Measurements from ENCODE around the gene SORCS2. TPM values are rescaled to one million over a fixed set of nuclear protein-coding genes. Genes with fewer than 3 reads are reported as not detected.

SORCS2 gene
- total RNA-seq, 1 donor from 2014 or later: 5.2 TPM

DNA sequence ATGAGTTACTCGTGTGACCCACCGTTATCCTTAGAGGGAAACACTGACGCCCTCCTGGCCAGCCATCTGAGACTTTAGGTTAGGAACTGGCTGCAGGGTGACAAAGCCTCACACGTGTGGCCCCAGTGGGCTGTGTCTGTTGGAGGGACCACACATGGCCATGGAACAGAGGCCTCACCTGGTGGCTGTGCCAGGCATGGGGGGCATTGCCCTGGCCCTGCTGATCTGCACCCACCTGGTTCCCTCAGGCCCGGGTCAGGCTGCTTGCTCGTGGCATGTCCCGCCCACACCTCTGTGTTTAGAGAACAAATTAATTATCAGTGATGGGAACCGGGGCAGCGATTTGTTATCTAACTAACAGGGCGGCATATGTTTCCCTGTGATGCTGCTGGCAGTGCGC, 343.3 kb downstream of the SORCS2 start:
- no peak overlapping the region for H3K4me3 ChIP-seq
- no peak overlapping the region for H3K27ac ChIP-seq
- H3K9me3 ChIP-seq (ENCODE audit: low read depth): no peaks in the 10 kb centered on the region
- H3K27ac Mint-ChIP-seq: no peak overlapping the region
- no peaks in the 10 kb centered on the region for H4K20me1 ChIP-seq (ENCODE audit: low read depth)
- peaks cover 10% of the 10 kb centered on the region for H3K27me3 Mint-ChIP-seq (ENCODE audit: insufficient read depth, low read depth)
- no peak overlapping the region for H3K9ac ChIP-seq
- peaks cover 23% of the 10 kb centered on the region for H3K4me1 Mint-ChIP-seq
- TF ChIP-seq EZH2 (IDR thresholded peaks at IDR 0.05): no peak
- TF ChIP-seq CTCF (IDR thresholded peaks at IDR 0.05): no peak
- TF ChIP-seq EZH2phosphoT487 (IDR thresholded peaks at IDR 0.05): no peak
- H3F3A ChIP-seq (ENCODE audit: low read depth): no peaks in the 10 kb centered on the region
- no peak for DNase-seq (ENCODE audit: low spot score)
- H3K4me3 Mint-ChIP-seq: no peak overlapping the region
- H3K4me2 ChIP-seq: no peak overlapping the region
- no peak overlapping the region for H2AFZ ChIP-seq (replicated peaks)
- H3K27me3 ChIP-seq: no peaks in the 10 kb centered on the region
- no peaks in the 10 kb centered on the region for H3K36me3 ChIP-seq
- H3K9me3 Mint-ChIP-seq: no peaks in the 10 kb centered on the region
- peaks cover 7% of the 10 kb centered on the region for H3K4me1 ChIP-seq
- H3K79me2 ChIP-seq (ENCODE audit: low read depth): no peaks in the 10 kb centered on the region
- no peaks in the 10 kb centered on the region for H3K36me3 Mint-ChIP-seq

DNA sequence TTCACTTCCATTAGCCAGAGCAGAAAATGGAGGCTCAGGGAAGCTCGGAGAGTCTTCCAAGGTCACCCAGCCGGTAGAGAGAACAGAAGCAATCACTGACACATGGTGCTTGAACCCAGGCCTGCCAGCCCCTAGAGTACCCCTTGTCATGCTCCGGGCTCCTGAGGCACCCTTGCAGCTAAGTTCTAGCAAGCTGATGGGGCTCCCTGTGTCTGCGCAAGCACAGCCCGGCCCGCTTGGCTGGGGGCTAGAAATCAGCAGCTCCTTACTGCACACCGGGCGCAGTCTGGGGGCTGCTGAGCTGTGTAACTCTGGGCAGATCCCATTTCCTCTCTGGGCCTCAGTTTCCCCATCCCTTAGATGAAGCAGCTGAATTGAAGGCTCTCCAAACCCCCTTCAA, 344.5 kb downstream of the SORCS2 start:
- peaks cover 12% of the 10 kb centered on the region for H3K27me3 Mint-ChIP-seq (ENCODE audit: insufficient read depth, low read depth)
- no peaks in the 10 kb centered on the region for H3K9me3 Mint-ChIP-seq

GRCh38 chr4:7537853-7538400, 345.6 kb downstream of the SORCS2 start:
- no peaks in the 10 kb centered on the region for H3K27me3 ChIP-seq
- H3K79me2 ChIP-seq (ENCODE audit: low read depth): no peaks in the 10 kb centered on the region
- no peak for DNase-seq (ENCODE audit: low spot score)
- no peaks in the 10 kb centered on the region for H3K4me1 ChIP-seq
- H3K4me3 Mint-ChIP-seq: no peak overlapping the region
- no peak overlapping the region for H3K4me3 ChIP-seq
- H3K27me3 Mint-ChIP-seq (ENCODE audit: insufficient read depth, low read depth): peaks cover 9% of the 10 kb centered on the region
- H3K27ac Mint-ChIP-seq: no peak overlapping the region
- peaks cover 10% of the 10 kb centered on the region for H3K4me1 Mint-ChIP-seq
- H3K36me3 ChIP-seq: no peaks in the 10 kb centered on the region
- H4K20me1 ChIP-seq (ENCODE audit: low read depth): no peaks in the 10 kb centered on the region
- H3K9me3 ChIP-seq (ENCODE audit: low read depth): no peaks in the 10 kb centered on the region
- H3K36me3 Mint-ChIP-seq: no peaks in the 10 kb centered on the region
- no peak overlapping the region for H3K4me2 ChIP-seq
- H2AFZ ChIP-seq (replicated peaks): no peak overlapping the region
- H3F3A ChIP-seq (ENCODE audit: low read depth): no peaks in the 10 kb centered on the region
- H3K9ac ChIP-seq: no peak overlapping the region
- no peak for TF ChIP-seq EZH2phosphoT487 (IDR thresholded peaks at IDR 0.05)
- no peak for TF ChIP-seq EZH2 (IDR thresholded peaks at IDR 0.05)
- no peak for TF ChIP-seq CTCF (IDR thresholded peaks at IDR 0.05)
- no peaks in the 10 kb centered on the region for H3K9me3 Mint-ChIP-seq
- no peak overlapping the region for H3K27ac ChIP-seq

More for the DNA sequence above, 344.5 kb downstream of the SORCS2 start:
- Mint-ChIP-seq H3K36me3 (no peaks in the 10 kb centered on the region), H3K4me3 (no peak overlapping the region), H3K4me1 (peaks cover 17% of the 10 kb centered on the region), H3K27ac (no peak overlapping the region)
- DNase-seq (ENCODE audit: low spot score): no peak
- no peaks in the 10 kb centered on the region for H3K27me3 ChIP-seq
- no peak overlapping the region for H3K27ac ChIP-seq
- H3K9ac ChIP-seq: no peak overlapping the region
- H3K4me2 ChIP-seq: no peak overlapping the region
- peaks cover under 1% of the 10 kb centered on the region for H3K4me1 ChIP-seq
- H3K36me3 ChIP-seq: no peaks in the 10 kb centered on the region
- no peaks in the 10 kb centered on the region for H3F3A ChIP-seq (ENCODE audit: low read depth)
- no peak overlapping the region for H2AFZ ChIP-seq (replicated peaks)
- no peak for TF ChIP-seq EZH2 (IDR thresholded peaks at IDR 0.05)
- no peaks in the 10 kb centered on the region for H4K20me1 ChIP-seq (ENCODE audit: low read depth)
- no peaks in the 10 kb centered on the region for H3K9me3 ChIP-seq (ENCODE audit: low read depth)
- no peaks in the 10 kb centered on the region for H3K79me2 ChIP-seq (ENCODE audit: low read depth)
- no peak overlapping the region for H3K4me3 ChIP-seq

- H3K36me3 Mint-ChIP-seq: no peaks in the 10 kb centered on the region
- DNase-seq (ENCODE audit: low spot score): no peak
- TF ChIP-seq EZH2 (IDR thresholded peaks at IDR 0.05) (no peak), EZH2phosphoT487 (IDR thresholded peaks at IDR 0.05) (no peak), CTCF (IDR thresholded peaks at IDR 0.05) (no peak)
These were observed 346.2 kb downstream of the SORCS2 start for GRCh38 chr4:7538518-7538917.

More at GRCh38 chr4:7538518-7538917, 346.2 kb downstream of the SORCS2 start:
- Mint-ChIP-seq H3K9me3 (no peaks in the 10 kb centered on the region), H3K27me3 (ENCODE audit: insufficient read depth, low read depth) (peaks cover 8% of the 10 kb centered on the region), H3K4me1 (peaks cover 8% of the 10 kb centered on the region), H3K27ac (no peak overlapping the region), H3K4me3 (no peak overlapping the region)
- H3K27me3 ChIP-seq: no peaks in the 10 kb centered on the region
- H3K9ac ChIP-seq: no peak overlapping the region
- no peaks in the 10 kb centered on the region for H3K9me3 ChIP-seq (ENCODE audit: low read depth)
- no peak overlapping the region for H3K4me3 ChIP-seq
- H3K36me3 ChIP-seq: no peaks in the 10 kb centered on the region
- H4K20me1 ChIP-seq (ENCODE audit: low read depth): no peaks in the 10 kb centered on the region
- no peak overlapping the region for H3K4me2 ChIP-seq
- no peaks in the 10 kb centered on the region for H3K4me1 ChIP-seq
- no peak overlapping the region for H3K27ac ChIP-seq
- H3F3A ChIP-seq (ENCODE audit: low read depth): no peaks in the 10 kb centered on the region
- H3K79me2 ChIP-seq (ENCODE audit: low read depth): no peaks in the 10 kb centered on the region
- no peak overlapping the region for H2AFZ ChIP-seq (replicated peaks)

Data from neural progenitor cell (in vitro differentiated cells).